DMS79 treated with DMSO at 0.1 percent for 48 hours (cell line): ENCODE results near the gene IKZF1.
A peak's percentile ranks its signal among the peaks of the same experiment; 100 is the strongest.

Experiments used
- DNase-seq: peaks from one replicate; lab custom pipeline; 2025; lab: John Stamatoyannopoulos, UW

Gene IKZF1

DNA sequence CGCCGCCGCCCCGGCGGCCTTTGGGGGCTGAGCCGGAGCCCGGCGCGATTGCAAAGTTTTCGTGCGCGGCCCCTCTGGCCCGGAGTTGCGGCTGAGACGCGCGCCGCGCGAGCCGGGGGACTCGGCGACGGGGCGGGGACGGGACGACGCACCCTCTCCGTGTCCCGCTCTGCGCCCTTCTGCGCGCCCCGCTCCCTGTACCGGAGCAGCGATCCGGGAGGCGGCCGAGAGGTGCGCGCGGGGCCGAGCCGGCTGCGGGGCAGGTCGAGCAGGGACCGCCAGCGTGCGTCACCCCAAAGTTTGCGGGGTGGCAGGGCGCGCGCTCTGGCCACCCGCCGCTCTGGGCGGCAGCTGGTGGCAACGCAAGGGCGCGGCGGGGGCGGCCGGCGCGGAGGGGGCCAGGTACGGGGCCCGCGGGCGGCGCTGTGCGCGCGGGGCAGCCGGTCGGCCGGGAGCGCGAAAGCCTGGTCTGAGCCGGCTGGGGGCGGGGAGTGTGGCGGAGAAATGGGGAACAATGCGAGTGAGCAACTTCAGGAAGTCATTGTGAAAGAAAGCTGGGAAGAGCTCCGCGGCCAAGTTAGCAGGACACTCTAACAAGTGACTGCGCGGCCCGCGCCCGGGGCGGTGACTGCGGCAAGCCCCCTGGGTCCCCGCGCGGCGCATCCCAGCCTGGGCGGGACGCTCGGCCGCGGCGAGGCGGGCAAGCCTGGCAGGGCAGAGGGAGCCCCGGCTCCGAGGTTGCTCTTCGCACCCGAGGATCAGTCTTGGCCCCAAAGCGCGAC is at the start of gene IKZF1:
TSS of gene IKZF1 (plus strand) at position 588 of the 782 bp plus-strand sequence. CDS start 14,346 bp downstream, outside the sequence.
- DNase-seq = peak; percentile 44

DNA sequence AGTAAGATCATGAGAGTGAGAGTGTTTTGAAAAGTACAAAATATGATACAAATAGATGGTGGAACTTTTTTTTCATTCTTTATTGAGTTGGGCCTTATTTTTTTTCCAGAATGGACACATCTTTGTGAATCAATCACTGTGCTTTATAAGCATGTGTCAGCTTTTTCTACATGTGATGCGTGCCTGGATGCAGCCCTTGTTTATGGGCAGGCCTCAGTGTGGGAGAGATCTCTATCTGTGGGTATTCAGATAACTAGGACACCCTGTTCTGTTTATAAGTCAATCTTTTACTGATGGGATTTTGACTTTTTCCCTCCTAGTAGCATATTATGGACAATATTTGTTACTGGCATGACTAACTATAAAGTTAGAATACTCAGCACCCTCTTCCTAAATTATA is 42.9 kb upstream of the IKZF1 start:
- DNase-seq = no peak

DNA sequence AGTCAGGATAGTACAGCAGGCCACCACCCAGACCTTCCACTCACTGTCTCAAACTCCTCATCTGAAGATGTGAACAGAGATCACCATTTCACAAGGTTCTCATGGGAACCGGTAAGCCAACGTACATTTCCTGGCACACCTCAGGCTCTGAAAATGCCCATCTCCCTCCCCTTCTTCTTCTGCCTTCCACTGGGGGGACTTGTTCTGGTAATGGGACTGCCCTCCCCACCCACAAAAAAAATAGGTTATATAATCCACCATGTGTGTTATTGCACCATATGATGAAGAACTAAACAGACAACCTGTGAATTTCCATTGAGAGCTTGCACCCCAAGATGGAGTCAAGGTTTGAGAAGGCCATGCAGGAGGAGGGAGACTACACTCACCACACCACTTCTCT is 42.1 kb upstream of the IKZF1 start:
- no peak for DNase-seq

- DNase-seq = no peak
These were observed 41.4 kb upstream of the IKZF1 start for GRCh38 chr7:50262916-50263690.

DNA sequence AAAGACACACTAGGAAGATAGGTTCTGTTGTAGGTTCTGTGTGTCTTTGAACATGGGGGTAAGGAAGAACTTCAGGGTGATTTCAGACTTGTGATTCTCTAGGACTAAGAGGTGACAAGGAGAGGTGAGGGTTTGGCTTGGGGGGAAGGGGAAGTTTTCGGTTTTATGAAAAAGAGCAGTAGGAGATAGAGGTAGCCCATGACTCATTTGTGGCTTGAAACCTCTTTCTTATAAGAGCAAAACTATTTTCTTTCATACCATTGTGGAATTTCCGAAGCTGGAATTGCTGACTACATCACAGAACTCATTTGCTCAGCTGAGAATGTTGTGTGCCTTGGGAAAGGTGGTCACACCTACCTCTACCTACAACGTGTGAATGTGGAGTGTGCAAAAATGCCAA is 39.6 kb upstream of the IKZF1 start:
- no peak for DNase-seq

- no peak for DNase-seq
These were observed 38.4 kb upstream of the IKZF1 start for GRCh38 chr7:50265968-50266634.

DNA sequence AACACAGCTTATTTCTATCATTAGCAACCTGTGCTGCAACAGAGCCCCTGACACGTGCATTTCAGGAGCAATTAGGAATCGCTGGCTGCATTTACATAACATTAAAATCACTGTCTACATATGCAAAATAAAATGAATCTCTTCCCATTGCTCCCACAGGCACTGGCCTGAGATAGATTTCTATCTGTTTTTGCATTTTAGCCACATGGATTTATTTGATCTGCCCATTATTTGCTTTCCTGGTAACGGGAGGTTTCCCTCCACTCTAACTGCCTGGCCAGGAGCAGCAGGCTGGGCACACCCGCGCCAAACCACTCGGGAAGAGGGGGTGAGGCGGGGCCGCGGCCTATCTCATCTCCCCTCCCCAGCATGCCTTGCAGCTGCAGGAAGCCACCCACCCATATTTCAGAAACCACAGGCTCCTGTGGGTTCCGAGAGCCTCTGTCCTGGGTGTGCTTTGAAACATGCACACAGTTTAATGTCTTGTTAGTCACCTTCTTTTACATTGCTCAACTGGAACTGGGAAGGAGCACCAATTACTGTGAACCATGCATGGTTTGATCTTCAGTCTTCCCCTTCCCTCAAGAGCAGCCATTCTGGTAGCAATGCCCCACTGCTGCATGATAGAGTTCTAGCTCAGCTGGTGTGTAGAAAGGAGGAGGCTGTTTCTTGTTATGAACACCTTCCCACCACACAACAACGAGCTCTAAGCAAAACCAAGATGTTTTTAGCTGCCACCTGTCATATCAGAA is 37.7 kb upstream of the IKZF1 start:
- DNase-seq = no peak

DNA sequence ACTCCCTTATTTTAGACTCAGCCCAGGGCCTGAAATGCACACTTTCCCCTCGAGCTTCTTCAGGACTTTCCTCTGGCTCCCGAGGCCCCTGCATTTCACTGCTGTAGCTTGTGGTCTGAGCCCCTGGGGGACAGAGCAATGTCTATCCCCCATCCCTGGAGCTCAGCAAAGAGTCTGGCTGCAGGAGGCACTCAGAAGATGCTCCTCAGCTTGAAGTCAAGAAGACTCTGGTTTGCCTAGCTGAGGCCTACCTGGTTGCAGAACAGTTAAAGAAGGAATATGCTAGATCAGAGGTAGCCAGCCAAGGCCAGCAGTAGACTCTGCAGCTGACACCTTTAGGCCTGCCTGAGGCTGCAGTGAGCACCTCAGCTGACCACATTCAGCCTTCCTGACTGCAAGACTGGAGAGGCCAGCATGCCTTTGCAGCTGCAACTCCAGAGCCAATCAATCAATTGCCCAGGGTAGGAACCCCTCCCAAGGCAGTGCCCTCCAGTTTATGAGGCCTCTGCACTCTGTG is 36.9 kb upstream of the IKZF1 start:
- no peak for DNase-seq

DNA sequence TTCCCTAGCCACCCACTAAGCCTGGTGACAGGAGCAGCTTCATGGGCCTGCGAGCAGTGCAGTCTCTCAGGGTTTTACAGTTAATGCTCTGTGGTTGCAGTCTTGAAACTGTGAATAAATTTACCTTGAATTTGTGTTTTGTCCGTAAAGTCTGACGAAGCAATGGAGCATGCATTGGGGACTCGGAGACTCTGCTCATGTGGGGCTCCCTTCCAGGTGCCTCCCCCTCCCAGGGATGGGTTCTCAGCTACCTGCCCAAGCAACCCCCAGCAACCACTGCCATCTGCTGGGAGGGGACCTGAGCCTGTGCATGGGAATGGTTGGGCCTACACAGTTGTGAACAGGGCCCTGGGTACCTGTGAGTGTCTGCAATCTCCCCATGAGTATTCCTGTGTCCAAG is 36.3 kb upstream of the IKZF1 start:
- DNase-seq = no peak

DNA sequence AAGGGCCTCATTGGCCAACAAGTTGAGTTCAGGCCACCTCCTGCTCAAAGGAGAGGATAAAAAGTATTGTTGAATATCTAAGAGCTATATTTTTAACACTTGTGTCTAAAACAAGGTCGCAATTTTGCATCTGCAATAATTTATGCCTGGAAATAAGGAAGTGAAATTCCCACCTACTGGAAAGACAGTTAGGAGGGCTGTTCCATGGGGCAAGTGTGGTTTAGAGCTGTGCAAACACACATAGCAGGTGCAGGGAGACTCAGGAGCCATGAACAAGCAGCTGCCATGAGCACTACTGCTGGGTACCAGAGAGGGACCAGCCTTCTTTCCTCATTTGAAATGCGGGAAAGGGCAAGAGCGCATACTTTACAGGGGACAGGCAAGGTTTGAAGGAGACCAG is 35.5 kb upstream of the IKZF1 start:
- DNase-seq = no peak

DNA sequence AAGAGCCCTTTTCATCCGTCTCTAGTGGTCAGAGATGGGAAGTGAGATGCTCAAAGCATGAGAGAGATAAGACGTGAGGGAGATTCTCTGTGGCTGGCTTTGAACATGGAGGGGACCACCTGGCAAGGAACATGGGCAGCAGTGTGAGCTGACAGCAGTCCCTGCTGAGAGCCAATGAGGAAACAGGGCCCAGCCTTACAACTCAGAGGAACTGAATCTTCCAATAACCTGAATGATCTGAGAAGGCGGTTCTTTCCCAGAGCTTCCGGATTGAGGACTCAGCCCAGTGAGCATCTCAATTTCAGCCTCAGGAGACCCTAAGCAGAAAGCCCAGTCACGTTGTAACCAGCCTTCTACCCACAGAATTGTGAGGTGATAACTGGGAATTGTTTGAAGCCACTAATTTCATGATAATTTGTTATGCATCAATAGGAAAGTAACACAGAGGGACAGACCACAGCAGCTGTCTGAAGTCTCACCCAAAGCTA is 33.9 kb upstream of the IKZF1 start:
- no peak for DNase-seq

DNA sequence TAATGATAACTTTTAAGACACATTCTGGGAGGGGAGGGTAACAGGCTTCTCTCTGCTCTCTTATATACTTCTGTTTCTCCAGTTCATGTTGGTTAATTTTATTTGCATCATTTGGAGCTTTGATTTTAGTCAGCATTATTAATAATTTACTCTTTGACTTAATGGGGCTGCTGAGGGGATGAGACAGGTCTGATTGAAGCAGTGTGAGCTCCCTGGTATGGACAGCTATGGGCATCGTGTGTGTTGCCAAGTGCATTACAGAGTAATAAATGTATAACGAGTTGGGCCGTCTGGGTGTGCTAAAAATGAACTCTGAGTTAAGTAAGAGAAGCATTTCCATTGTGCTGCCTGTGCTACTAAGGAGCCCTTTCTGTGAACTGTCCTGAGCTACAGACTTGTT is 31.7 kb upstream of the IKZF1 start:
- no peak for DNase-seq

- no peak for DNase-seq
These were observed 31.2 kb upstream of the IKZF1 start for GRCh38 chr7:50273301-50273700.

- DNase-seq = no peak
These were observed 30.6 kb upstream of the IKZF1 start for GRCh38 chr7:50273870-50274269.

GRCh38 chr7:50274361-50274760 is 30.2 kb upstream of the IKZF1 start:
- DNase-seq = no peak

DNA sequence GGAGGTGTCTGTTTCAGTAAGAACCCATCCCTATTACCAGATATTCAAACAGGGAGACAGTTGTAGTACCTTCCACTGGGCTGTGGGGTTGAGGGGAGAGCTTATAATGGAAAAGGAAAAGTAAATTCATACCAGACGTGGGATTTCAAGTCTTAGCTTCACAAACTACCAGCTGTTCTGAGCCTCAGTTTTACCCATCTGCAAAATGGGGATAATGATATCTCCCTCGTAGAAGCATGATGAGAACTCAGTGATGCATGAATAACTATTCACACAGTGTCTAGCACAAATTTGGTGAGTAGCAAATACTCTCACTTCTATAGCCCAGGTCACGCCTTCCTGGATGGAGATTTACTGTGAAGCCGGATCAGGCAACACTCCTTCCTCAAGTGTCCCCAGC is 29.1 kb upstream of the IKZF1 start:
- DNase-seq = no peak

- DNase-seq = peak; percentile 36
These were observed 28.0 kb upstream of the IKZF1 start for GRCh38 chr7:50276483-50276882.

DNA sequence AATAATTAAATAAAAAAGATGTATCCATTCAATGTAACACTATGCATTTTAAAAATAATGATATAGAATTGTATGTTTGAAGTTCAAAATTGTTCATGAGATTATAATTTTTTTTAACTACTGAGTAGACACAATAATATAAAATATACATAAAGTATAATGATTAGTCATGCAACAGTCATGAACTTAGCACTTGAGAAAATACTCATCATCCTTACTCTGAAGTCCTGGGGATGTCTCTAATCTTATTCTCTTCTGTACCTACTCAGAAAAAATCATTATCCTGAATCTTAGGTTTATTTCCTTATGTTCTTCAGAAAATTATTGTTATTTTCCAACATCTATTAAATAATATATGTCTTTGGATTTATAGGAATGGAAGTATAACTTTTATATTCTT is 26.4 kb upstream of the IKZF1 start:
- DNase-seq = no peak

GRCh38 chr7:50281680-50282445 is 22.7 kb upstream of the IKZF1 start:
- DNase-seq = no peak

DNA sequence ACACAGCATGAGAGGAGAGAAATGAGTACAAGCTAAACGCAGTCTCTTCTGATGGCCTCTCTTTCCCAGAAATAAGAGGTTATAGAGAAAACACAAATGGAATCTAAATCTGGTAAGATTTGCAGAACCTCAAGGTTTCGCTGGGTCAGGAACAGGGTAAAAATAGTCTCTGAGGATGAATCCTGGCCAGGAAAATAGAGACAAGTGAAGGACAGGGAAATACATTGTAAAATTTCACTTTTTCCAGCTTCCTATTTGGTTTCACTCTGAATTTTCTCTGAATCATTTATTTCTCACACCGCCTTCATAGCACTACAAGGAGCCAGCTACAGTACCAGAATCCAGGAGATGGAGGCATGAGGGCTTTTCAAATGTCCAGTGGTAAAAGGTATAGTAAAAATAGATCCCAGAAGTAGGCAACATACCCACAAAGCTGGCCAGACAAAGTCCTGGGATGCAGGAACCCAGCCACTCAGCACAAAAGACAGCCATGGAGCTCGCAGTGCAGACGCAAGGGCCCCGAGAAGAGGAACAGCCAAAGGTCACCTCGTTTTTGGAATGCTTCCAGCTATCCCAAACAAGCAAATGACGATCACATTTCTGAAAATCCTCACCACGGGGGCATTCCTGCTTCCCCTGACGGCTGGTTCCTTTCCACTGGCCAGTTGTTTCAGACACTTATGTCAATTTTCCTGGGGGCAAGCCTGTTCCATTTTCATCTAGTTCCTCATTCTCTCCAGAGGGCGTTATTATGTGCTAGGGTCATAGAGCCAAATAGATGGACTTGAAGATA is 21.5 kb upstream of the IKZF1 start:
- DNase-seq = no peak
